Fibroblast of peridontal ligament (primary cell): ENCODE measurements around the gene CD96.
"Not testable (repeated sequence)": the region's sequence is repeated elsewhere in the genome, so short reads cannot be mapped to it uniquely, and the experiment has no call there.

Experiments
- DNase-seq: peaks from one replicate; pipeline ENCODE4 v3.0.0-alpha.2; 2010; ENCODE audit errors: extremely low read depth

The CD96 gene, protein sequence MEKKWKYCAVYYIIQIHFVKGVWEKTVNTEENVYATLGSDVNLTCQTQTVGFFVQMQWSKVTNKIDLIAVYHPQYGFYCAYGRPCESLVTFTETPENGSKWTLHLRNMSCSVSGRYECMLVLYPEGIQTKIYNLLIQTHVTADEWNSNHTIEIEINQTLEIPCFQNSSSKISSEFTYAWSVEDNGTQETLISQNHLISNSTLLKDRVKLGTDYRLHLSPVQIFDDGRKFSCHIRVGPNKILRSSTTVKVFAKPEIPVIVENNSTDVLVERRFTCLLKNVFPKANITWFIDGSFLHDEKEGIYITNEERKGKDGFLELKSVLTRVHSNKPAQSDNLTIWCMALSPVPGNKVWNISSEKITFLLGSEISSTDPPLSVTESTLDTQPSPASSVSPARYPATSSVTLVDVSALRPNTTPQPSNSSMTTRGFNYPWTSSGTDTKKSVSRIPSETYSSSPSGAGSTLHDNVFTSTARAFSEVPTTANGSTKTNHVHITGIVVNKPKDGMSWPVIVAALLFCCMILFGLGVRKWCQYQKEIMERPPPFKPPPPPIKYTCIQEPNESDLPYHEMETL

DNA sequence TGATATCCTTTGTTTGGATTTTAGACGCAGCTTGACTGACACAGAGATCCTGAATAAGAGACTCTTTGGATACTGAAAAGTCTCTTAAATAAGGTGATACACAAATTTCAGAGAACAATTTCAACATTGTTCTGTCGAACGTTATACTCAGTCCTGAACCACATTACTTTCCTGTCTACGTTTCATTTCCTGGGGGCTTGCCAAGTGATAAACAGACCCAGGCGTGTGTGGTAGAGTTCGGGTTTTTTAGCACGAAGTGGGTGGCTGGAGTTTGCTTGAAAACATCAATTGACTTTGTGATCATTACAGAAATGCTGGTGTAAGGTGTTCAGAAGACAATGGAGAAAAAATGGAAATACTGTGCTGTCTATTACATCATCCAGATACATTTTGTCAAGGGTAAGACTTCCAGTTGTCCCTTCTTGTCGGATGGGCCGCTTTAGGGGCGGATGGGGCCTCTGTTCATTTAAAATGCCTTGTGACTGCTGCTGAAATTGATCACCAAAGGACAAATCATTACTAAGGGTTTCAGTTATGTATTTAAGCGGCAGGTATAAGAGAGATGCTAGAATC is at the start of gene CD96:
Gene CD96, plus strand, starts transcription at position 287 of the 573 bp plus-strand sequence. Its CDS starts 52 bp downstream, at position 339.
- DNase-seq = peak; percentile 57

DNA sequence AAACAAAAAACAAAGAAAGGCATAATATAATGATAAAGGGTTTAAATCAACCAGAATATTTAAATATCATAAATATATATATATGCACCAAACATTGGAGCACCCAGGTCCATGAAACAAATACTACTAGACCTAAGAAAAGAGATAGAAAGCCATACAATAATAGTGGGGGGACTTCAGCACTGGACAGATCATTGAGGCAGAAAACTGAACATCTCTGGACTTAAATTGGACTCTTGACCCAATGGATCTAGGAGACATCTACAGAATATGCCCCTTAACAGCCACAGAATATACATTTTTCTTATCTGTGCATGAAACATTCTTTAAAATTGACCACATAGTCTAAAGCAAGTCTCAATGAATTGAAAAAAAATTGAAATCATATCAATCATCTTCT is 48.7 kb upstream of the CD96 start:
- DNase-seq = no peak

DNA sequence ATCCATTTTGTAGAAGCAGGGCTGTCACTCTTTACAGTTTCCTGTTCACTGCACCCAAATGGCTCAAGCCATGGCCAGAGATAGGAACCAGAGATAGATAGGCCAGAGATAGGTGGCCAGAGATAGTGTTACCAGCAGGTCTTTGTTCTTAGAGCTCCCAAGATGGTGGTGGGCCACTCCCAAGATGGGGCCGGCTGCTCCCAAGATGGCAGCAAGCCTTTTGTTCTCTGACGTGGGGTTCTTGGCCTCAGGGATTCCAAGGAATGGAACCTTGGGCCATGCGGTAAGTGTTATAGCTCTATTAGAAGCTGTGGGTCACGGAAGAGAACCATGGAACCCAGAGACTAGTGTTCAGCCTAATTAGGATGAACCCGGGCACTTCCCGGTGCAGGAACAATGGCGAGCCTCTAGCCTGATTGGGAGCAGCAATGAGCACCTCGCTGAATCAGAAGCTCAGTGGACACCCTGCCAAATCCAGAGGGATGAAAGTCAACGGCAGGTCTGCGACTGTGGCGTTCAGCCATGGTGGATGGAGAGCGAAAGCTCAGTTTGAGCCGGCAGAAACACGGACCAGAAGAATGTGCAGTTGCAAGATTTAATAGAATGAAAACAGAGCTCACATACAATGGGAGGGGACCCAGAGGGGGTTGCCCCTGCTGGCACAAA is 45.0 kb upstream of the CD96 start:
- no peak for DNase-seq

DNA sequence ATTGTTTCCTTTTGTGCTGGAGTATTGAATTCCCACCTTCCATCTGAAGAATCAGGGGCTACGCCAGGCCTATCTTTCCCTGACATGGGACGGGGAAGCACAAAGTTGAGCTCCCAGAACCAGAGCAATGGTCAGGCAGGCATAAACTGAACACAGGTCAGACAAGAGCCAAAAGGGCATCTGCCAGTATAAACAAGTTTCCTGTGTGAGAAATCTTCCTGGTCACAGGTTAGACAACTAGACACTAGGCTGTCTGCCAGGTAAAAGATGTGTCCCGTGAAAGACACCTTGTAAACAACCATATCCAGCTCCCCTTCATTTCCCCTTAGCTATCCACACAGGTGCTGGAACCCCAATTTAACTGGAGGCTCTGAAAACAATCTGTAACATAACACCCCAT is 44.0 kb upstream of the CD96 start:
- no peak for DNase-seq

DNA sequence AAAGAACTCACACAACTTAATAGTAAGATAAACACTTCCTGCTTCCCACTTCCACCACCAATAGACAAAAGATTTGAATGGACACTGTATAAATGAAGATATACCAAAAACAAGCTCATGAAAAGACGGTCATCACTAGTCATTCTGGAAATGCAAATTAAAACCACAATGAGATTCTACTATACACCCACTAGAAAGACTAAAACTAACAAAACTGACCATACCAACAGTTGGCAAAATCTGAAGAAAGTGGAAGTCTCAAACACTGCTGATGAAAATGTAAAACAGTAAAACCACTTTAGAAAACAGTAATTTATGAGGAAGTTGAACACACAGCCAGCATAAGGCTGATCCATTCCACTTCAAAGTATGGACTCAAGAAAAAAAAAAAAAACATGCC is 35.6 kb upstream of the CD96 start:
- no peak for DNase-seq

DNA sequence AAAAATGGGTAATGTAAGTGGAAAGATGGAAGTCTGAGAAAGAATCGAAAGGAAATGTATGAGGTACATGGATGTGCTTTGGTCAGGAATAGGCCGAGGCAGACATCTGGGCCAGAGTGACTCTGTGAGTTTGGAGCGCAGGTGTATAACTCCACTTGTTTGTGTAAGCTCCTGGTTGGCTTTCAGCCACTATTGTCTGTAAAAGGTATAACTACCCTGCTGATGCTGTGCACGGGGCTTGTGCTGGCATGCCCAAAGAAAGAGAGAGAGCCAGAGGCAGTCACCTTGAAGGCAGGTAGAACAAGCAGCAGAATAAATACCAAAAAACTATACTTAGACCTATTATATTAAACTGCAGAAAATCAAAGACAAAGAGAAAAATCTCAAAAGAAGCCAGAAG is 32.7 kb upstream of the CD96 start:
- DNase-seq = no peak

DNA sequence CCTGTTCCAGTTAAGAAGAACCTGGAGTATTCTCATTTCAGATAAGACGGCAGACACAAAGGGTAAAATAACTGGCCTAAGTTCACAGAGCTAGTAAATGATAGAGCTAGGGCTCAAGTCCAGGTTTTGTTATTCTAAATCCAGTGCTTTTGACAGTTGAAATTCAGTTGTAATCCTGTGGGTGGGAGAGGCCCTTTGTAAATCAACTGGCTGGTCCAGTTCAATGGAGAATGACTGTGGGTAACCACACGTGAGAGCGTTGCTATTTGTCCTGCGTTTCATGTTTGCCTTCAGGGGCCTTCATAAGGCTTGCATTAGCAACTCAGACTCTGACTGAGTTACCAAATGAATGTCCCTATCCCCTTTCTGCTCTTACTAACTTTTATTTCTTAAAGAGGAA is 24.2 kb upstream of the CD96 start:
- no peak for DNase-seq

DNA sequence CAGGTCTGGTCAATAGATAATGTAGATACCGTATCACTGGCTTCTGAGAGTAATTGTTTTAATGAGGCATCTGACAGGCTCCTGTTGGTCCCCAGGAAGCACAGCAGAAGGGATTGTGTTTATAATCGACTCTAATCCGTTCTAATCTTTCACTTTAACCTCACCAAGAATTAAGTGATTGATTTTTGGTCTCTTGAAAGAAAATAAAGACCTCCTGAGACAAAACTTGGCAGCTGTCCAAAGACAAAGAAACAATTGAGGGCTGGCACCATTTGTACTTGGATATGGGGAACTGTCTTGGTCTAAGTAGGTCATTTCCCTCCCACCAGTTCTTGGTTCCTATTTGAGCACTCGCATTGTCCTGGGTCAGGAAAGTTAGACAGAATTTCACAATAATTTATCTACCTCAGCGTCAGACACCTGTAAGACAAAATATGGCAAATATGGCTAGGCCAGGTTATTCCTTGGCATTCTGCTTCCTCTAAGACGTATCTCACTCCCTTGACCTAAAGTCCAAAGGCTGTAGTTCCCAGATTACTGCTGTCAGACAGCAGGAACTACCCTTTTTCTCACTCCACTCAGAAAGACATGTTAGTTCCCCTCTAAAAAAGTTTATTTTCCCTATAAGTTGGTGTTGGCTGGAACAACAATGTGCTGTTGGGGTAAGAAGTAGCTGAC is 22.7 kb upstream of the CD96 start:
- no peak for DNase-seq

DNA sequence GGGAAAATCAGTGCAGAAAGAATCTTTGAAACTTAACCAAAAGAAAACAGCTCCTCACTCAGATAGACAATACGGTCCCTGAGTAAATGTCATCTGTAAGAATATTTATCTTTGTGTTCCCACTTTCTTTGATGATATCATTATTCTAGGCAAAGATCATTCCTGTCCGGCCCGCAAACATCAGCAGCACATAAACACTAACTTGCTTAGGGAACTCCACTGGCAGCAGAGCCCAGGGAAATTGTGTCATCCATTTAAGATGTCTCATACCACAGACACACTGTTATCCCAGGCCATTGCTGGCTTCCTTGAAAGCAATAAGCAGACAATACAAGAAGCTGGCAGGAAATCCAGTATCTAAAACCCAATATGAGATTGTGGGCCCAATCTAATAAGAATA is 20.1 kb upstream of the CD96 start:
- peak; percentile 69 for DNase-seq

DNA sequence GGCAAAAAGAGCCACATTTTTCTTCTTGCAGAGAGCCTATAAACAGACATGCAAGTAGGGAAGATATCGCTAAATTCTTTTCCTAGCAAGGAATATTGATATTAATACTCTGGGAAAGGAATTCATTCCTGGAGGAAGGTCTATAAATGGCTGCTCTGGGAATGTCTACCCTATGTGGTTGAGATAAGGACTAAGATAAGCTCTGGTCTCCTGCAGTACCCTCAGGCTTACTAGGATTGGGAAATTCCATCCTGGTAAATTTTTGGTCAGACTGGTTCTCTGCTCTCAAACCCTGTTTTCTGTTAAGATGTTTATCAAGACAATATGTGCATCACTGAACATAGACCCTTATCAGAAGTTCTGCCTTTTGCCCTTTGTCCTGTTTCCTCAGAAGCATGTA is 17.5 kb upstream of the CD96 start:
- not testable (repeated sequence) for DNase-seq

DNA sequence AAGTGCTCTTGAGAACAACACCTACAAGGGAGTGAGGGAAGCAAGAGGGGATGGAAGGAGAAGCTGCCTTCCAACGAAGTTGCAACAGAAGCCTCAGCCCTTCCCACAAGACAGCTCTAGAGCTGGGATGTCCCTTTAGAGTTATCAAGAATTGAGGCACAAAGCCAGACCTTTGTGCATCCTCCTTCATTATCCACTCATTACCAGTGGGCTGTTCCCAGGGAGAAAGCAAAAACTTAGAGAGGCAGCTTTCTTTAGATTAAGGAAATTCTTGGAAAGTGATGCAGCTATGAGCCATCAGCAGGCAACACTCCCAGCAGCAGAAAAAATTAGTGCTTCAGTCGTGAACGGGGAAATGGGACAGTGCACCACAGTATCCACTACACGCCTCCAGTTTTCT is 10.6 kb upstream of the CD96 start:
- DNase-seq = peak; percentile 40

DNA sequence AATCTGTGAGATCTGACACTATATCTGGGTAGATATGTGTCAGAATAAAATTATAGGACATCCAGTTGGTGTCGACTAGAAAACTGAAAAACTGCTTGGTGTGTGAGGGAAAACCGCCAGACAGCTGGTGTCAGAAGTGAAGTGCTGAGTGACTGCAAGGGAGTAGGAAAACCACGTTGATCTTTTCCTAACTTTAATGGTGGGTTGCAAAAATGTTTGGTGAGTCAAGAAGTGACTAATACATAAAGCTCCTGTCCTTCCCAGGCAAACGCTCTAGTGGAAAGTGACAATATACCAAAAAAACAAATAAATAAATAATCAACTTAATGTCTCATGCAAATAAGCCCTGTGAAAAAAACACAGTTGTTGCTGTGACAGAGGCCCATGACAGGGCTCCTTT is 7.3 kb upstream of the CD96 start:
- peak; percentile 29 for DNase-seq

DNA sequence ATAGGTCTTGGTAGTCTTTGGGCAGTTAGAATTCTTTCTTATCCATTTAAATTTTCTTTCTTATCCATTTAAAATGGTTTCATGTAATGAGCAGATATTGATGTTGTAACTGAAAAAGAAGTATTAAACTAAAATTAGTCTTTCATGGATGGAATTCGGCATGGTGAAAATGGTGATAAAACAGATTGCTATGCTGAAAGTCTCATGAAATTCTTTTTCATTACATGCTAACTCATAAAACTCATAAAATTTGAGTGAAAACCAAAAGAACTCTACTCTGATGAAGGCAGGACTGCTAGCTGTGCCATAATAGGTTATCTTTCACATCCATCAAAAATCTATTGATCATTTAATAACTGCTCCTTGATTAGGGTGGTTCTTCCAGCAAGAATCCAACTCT is 3.9 kb upstream of the CD96 start:
- DNase-seq = no peak

DNA sequence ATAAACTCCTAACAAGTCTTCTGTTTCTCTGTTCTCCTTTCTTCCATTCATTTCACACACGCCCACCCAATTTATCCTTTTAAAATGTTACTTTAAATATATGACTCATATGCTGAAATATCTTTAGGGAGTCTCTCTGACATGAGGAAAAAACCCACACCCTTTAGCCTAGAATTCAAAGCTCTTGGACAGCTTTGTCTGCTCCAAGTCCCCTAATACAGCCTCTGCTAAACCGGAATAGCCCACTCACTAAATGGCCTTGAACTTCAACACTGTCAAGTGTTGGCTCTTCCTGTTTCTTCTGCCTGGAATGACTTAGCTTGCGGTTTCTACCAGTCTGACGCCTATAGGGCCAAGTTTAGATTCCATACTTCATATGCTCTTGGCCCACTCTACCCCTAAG is 3.3 kb upstream of the CD96 start:
- DNase-seq = peak; percentile 54

DNA sequence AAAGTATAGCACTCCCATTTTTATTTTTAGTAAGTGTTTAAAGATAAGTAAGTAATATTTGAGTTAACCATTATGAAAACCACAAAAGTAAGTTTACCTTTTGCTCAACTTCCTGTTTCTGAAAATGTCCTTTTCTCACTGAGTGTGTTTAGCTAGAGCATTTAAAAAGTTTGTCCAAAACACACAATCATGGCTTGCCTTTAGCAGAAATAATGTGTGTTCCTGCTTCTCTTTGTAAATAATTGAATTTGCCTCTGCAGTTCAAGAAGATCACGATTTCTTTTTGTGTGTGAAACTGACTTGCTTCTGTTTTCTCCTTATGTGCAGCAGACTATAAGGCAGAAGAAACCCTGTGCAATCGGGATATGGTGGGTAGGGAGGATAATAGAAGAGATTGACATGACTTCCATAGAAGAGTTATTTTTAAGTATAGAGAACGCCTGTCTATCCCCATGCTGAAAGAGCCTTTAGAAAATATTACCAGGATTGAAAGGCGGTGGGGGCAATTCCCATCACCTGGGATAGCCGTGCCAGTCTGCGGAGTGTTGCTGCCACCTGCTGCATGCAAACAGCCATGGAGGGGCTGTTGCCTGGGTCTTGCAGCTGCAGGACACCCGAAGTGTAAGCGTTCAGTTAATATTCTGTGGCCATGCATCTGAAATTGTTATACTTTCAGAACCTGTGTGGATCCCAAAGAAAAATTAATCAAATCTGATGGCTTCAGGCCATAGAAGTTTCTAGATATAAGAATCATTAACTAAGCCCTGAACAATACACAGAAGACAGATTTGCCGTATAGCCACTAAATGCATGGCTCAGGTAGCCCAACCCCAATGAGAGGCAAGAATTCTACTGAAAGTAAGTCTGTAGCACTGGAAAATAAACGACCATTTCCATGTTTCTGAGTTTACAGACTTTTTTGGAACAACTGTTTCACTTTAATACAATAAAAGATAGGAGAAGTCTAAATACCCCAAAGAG is 2.4 kb upstream of the CD96 start:
- DNase-seq = peak; percentile 62

DNA sequence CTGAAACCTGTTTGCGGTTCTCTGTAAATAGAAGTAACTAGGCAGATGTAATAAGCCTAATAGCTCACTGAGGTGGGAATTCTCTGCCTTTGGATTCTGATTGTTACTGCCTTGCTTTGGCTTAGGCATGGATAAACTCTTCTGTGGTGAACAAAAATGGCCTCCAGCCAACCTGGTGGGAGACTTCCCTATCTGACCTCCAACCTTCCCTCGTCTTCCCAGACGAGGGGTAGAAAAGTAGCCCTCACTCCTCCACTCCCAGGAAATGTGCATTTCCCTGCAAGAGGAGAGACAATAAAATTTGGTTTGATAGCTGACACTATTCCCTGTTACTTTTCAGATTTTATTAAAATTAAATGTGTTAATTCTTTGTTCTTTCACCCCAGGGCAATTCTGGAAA is 606 bp upstream of the CD96 start:
- DNase-seq = no peak

DNA sequence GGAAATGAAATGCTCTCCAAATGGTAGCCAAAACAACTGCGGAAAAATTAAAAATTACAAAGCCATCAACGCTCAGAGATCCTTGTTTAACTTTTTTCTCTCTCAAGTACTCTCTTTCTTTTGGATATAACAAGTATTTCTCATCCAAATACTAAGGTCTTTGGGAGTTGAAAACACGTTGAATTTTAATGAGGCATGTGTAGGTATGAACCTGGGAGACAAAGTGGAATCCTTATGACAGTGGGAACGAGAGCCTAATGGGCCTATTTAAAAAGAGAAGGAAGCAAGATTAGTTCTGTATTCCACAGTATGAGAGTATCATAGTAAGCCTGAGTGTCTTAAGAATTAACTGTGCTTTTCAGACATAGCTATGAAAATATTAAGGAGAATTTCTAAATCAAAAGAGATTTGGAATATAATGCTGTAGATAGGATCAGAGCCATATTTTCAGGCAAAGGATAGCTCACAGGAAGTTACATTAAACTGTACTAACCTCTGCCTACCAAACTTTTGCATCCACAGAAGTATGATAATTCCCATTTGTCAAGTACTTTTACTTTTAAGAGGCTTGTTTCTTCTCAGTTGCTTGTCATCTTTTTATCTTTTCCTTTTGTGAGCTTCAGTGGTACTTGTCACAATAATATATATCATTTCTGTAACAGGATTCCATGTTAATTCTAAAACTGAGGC is 759 bp downstream of the CD96 start:
- DNase-seq = no peak

DNA sequence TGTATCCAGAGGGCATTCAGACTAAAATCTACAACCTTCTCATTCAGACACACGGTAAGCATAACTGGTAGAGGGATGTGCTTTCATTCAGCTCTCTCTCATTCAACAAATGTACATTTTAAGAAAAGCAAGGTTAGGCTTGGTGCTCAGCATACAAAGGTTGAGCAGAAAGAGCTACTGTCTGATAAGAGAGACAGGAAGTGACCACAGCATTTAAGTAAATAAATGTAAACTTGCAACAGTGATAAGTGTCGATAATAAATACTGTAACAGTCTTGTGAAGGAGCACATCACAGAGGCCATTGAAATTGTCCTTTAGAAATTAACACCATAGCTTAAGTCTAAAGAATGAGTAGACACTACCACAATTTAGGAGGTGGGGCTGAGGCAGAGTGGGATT is 3.4 kb downstream of the CD96 start:
- no peak for DNase-seq

DNA sequence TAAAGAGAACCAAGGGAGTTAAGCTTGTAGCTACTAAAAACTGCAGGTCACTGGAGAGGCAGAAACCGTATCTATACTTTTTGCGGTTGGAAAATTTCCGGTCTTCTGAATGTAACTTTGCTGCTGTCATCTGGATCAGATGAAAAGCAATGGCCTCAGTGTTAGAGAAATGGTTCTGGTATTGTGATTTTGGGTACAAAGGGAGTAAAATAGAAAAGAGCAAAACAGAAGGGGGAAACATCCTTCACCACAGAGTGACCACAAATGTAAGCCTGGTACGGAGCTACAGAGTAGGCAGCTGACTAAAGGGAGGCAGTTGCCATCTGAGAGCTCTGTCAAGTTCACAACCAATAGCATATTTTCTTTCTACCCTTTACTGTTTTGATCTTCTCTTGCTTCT is 5.6 kb downstream of the CD96 start:
- DNase-seq = no peak

DNA sequence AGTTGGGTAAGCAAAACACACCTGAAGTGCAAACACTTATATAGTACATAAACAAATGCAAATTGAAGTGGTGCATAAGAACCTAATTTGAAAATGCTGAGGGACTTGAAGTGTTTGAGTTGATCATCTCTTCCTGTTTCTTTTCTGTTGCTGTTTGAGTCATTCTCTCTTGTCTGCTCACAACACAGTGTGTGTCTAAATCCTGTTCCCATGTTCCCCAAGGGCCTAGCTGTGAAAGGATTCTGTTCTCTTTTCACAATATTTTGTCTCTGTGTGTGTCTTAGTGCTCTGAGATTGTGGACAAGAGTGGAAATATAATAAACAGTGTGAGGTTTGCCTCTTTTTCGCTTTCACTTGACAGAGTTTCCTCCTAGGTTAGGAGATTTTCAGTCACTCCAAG is 6.1 kb downstream of the CD96 start:
- DNase-seq = no peak
